Panc1 (cell line): ENCODE results near the gene TXNRD1. TPM values are rescaled to one million over a fixed set of nuclear protein-coding genes. Genes with fewer than 3 reads are reported as not detected.

ENCODE experiments used
- ATAC-seq: fragments of 200-7000 bp; cut with Tn5 transposase; 2 replicates; pipeline ENCODE4 v1.9.1; 2020; ENCODE audit warnings: mild to moderate bottlenecking, moderate library complexity
- BruUV-seq: library from RNA; stranded (reverse); fragments of 400-500 nt; replicated peaks from 2 replicates; lab custom pipeline; 2021; lab: Mats Ljungman, UMichigan
- CTCF ChIA-PET: fragments of 300-600 bp; sonication (Branson Sonifier 250); formaldehyde crosslinking; loops from one replicate; lab custom pipeline; 2022; ENCODE audit warnings: antibody characterized with exemption; lab: Charles Lee
- POLR2A ChIA-PET: fragments of 300-600 bp; sonication (Branson Sonifier 250); formaldehyde crosslinking; loops from one replicate; lab custom pipeline; 2022; ENCODE audit warnings: antibody characterized with exemption; lab: Charles Lee
- DNase-seq: peaks from one replicate; pipeline ENCODE4 v3.0.0-alpha.2; 2010; ENCODE audit warnings: low read depth, low spot score
- H3K27ac ChIP-seq: 2 replicates; pipeline ENCODE4 v1.5.1; 2011; ENCODE audit warnings: mild to moderate bottlenecking, low read length, inconsistent platforms
- H3K27me3 ChIP-seq: fragments of 200-500 bp; sonication (Bioruptor generic); 2 replicates; pipeline ENCODE4 v1.6.0; 2014; ENCODE audit warnings: low read length, inconsistent platforms; ENCODE audit not compliant: control insufficient read depth, insufficient read depth
- H3K36me3 ChIP-seq: fragments of 200-500 bp; sonication (Bioruptor generic); 2 replicates; pipeline ENCODE4 v1.5.1; 2014; ENCODE audit warnings: inconsistent platforms, mild to moderate bottlenecking, low read length, moderate library complexity; ENCODE audit not compliant: control insufficient read depth, insufficient read depth
- H3K4me1 ChIP-seq: 2 replicates; pipeline ENCODE4 v1.5.1; 2011; ENCODE audit warnings: inconsistent platforms, mild to moderate bottlenecking, low read length, moderate library complexity; ENCODE audit not compliant: control insufficient read depth, insufficient read depth
- H3K4me3 ChIP-seq, 2 experiments: 2 replicates each; pipeline ENCODE4 v1.5.1; 2011 to 2012; ENCODE audit warnings: low read depth in 2 of 2, low read length in 2 of 2, mild to moderate bottlenecking in 2 of 2, inconsistent platforms in 1 of 2, moderate library complexity in 1 of 2
- H3K9me3 ChIP-seq: fragments of 200-500 bp; sonication (Bioruptor generic); 2 replicates; pipeline ENCODE4 v1.5.1; 2014; ENCODE audit warnings: low read depth, mild to moderate bottlenecking, inconsistent platforms, low read length, moderate library complexity; ENCODE audit not compliant: control insufficient read depth, insufficient read depth
- POLR2AphosphoS5 ChIP-seq: IDR thresholded peaks from 2 replicates; pipeline ENCODE4 v1.6.1; 2012; ENCODE audit warnings: mild to moderate bottlenecking, low read depth, low read length, moderate library complexity
- SIN3A ChIP-seq: IDR thresholded peaks from 2 replicates; pipeline ENCODE4 v1.6.1; 2012; ENCODE audit warnings: low read depth, mild to moderate bottlenecking, low read length, moderate library complexity, borderline replicate concordance; ENCODE audit not compliant: insufficient read depth
- TCF7L2 ChIP-seq: IDR thresholded peaks from 2 replicates; pipeline ENCODE4 v1.6.1; 2011; ENCODE audit warnings: mild to moderate bottlenecking, low read depth, low read length, inconsistent platforms
- in situ Hi-C: cut with HindIII; loops from 2 replicates; pipeline ENCODE4 v1.10.0; 2016; ENCODE audit warnings: low sequenced_read_pairs, low pct_unique_long_range_greater_than_20kb
- intact Hi-C: fragments of 100-400 bp; cut with micrococcal nuclease; formaldehyde crosslinking; loops from one replicate; pipeline ENCODE4 v1.10.0; 2022; ENCODE audit not compliant: unreplicated experiment
- total RNA-seq: library from RNA; stranded (reverse); gene quantifications from one replicate; pipeline ENCODE4 v1.2.1, GENCODE V29; 2021; ENCODE audit not compliant: unreplicated experiment
- TF ChIP-seq, protein P1 (sequence below), 2 experiments: IDR thresholded peaks; 2 replicates each; pipeline ENCODE4 v1.6.1; 2011 to 2012; ENCODE audit warnings: low read depth in 2 of 2, control low read depth in 1 of 2, low read length in 1 of 2, mild to moderate bottlenecking in 1 of 2, moderate library complexity in 1 of 2; ENCODE audit not compliant: insufficient read depth in 1 of 2
- TF ChIP-seq, protein P2 (sequence below): fragments of 450-650 bp; IDR thresholded peaks from 2 replicates; pipeline ENCODE4 v1.5.1; 2017; ENCODE audit warnings: mild to moderate bottlenecking

The TXNRD1 gene
- total RNA-seq, 1 experiment from 2014 or later, result 348 TPM

DNA sequence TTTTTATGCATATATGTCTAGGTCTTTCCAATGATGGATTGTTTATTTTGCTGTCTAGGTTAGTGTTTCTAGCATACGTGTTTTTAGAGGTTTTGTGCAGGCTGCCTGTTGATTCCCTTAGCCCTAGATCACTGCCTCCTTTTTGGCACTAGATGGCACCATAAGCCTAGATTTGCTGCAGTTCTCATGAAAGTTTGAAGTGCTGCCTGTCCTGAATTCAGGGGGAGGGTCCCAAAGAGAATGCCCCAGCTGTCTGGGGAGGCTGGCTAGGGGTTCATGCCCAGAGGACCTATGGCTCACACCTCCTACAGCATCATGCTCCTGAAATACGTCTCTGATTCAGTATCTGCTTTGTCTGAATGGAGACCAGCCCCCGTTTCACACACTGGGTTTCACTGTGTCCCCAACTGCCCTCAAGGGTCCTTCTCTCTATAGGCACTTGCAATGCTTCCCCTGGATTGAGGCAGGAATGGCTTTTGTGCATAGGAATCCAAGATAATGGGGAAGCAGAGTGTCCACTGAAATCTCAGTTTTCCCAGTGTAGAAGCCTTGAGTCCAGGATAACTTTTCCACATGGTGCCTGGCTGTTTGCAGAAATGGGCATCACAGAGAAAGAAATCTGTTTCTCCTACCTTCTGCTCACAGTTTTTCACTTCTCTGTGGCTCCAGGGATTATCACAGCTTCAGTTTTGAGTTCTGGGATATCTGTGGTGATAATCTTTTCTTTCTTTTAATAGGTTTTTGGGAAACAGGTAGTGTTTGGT is 14.2 kb upstream of the TXNRD1 start:
- ChIA-PET POLR2A (no interaction called here), CTCF (no interaction called here)
- Histone ChIP-seq H3K4me1 (peaks cover 6% of the 10 kb centered on the region; the same call in 1 of the 2 replicates), H3K27ac (peak overlapping the region; percentile 80), H3K27me3 (no peaks in the 10 kb centered on the region), H3K9me3 (peaks cover 7% of the 10 kb centered on the region; the same call in 1 of the 2 replicates), H3K36me3 (no peaks in the 10 kb centered on the region), H3K4me3 (peak overlapping the region in 1 of 2 experiments; percentile 7; a peak in 1 of 4 replicates)
- ATAC-seq, result peak; percentile 95
- in situ Hi-C loops (no loop called here), intact Hi-C loops (loop anchor here (5.0 kb wide), 1 partner anchor 156 kb away; no protein-coding TSS in a partner anchor)
- BruUV-seq, result no TSS peak
- TF ChIP-seq, protein P1, sequence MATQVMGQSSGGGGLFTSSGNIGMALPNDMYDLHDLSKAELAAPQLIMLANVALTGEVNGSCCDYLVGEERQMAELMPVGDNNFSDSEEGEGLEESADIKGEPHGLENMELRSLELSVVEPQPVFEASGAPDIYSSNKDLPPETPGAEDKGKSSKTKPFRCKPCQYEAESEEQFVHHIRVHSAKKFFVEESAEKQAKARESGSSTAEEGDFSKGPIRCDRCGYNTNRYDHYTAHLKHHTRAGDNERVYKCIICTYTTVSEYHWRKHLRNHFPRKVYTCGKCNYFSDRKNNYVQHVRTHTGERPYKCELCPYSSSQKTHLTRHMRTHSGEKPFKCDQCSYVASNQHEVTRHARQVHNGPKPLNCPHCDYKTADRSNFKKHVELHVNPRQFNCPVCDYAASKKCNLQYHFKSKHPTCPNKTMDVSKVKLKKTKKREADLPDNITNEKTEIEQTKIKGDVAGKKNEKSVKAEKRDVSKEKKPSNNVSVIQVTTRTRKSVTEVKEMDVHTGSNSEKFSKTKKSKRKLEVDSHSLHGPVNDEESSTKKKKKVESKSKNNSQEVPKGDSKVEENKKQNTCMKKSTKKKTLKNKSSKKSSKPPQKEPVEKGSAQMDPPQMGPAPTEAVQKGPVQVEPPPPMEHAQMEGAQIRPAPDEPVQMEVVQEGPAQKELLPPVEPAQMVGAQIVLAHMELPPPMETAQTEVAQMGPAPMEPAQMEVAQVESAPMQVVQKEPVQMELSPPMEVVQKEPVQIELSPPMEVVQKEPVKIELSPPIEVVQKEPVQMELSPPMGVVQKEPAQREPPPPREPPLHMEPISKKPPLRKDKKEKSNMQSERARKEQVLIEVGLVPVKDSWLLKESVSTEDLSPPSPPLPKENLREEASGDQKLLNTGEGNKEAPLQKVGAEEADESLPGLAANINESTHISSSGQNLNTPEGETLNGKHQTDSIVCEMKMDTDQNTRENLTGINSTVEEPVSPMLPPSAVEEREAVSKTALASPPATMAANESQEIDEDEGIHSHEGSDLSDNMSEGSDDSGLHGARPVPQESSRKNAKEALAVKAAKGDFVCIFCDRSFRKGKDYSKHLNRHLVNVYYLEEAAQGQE (IDR thresholded peaks at IDR 0.05; ENCODE audit: insufficient read depth in 1 of 2, low read depth in 2 of 2, low read length in 1 of 2), result no peak
- TF ChIP-seq TCF7L2, result no peak
- TF ChIP-seq, protein P2, sequence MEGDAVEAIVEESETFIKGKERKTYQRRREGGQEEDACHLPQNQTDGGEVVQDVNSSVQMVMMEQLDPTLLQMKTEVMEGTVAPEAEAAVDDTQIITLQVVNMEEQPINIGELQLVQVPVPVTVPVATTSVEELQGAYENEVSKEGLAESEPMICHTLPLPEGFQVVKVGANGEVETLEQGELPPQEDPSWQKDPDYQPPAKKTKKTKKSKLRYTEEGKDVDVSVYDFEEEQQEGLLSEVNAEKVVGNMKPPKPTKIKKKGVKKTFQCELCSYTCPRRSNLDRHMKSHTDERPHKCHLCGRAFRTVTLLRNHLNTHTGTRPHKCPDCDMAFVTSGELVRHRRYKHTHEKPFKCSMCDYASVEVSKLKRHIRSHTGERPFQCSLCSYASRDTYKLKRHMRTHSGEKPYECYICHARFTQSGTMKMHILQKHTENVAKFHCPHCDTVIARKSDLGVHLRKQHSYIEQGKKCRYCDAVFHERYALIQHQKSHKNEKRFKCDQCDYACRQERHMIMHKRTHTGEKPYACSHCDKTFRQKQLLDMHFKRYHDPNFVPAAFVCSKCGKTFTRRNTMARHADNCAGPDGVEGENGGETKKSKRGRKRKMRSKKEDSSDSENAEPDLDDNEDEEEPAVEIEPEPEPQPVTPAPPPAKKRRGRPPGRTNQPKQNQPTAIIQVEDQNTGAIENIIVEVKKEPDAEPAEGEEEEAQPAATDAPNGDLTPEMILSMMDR, result peak; percentile 86
- TF ChIP-seq POLR2AphosphoS5, result no peak
- TF ChIP-seq SIN3A, result no peak
- peak; percentile 61 for DNase-seq

DNA sequence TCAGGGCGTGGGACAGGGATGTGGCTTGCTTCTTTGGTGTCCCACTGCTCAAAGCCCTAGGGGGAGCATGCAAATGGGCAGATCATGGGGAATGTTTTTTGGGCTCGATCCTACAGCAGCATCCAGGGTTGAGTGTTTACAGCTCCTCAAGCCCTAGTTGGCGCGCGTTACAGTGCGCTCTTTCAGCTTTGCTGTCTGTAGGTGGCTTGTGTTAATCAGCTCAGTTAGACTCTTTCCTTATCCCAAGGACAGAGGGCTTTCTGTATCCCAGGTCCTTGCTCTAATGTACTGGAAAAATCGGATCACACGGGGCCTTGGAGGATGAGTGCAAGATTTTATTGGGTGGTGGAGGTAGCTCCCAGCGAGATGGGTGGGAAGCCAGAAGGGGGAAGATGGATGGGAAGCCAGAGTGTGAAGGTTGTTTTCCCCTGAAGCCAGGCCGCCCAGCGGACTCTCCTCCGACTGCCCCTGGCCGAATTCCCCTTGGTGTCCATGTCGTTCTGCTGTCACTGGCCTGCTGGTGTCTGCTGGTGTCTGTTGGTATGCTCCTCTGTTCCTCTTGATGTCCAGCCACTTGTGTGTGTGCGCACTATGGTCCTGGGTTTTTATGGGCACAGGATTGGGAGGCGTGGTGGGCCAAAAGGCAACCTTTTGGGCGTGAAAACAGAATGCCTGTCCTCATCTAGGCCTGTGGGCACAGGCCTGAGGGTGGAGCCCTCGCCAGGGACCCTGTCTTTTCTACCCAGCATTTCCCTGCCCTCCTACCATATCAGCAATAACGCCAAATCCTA is 10.7 kb upstream of the TXNRD1 start:
- H3K4me1 ChIP-seq, result peaks cover 6% of the 10 kb centered on the region; the same call in 1 of the 2 replicates
- no TSS peak for BruUV-seq
- CTCF ChIA-PET, result interaction anchor here (0.6 kb wide), 1 partner anchor 7 kb away, joined by 4 read pairs; no protein-coding TSS in a partner anchor
- H3K9me3 ChIP-seq, result peaks cover 5% of the 10 kb centered on the region; the same call in 1 of the 2 replicates
- H3K27me3 ChIP-seq, result no peaks in the 10 kb centered on the region
- ATAC-seq (no peak; the same call in 1 of the 2 replicates), DNase-seq (no peak)
- H3K36me3 ChIP-seq, result no peaks in the 10 kb centered on the region
- in situ Hi-C loops (no loop called here), intact Hi-C loops (loop anchor here (5.0 kb wide), 1 partner anchor 152 kb away; no protein-coding TSS in a partner anchor)
- POLR2A ChIA-PET, result no interaction called here
- H3K4me3 ChIP-seq, result no peak overlapping the region
- H3K27ac ChIP-seq, result peak overlapping the region; percentile 40; the same call in 1 of the 2 replicates
- no peak for TF ChIP-seq POLR2AphosphoS5
- TF ChIP-seq TCF7L2, result no peak
- TF ChIP-seq, protein P1 (IDR thresholded peaks at IDR 0.05; ENCODE audit: insufficient read depth in 1 of 2, low read depth in 2 of 2, low read length in 1 of 2), result no peak
